PC-3 (cell line): ENCODE results near the gene DGKD. TPM values are rescaled to one million over a fixed set of nuclear protein-coding genes. Genes with fewer than 3 reads are reported as not detected.

Experiments
- ATAC-seq: fragments of 200-7000 bp; cut with Tn5 transposase; 2 replicates; pipeline ENCODE4 v1.9.1; 2020; ENCODE audit warnings: mild to moderate bottlenecking, moderate library complexity
- BruUV-seq: library from RNA; stranded (reverse); fragments of 400-500 nt; replicated peaks from 2 replicates; lab custom pipeline; 2021; lab: Mats Ljungman, UMichigan
- CTCF ChIA-PET: fragments of 300-600 bp; sonication (Branson Sonifier 250); formaldehyde crosslinking; loops from one replicate; lab custom pipeline; 2022; ENCODE audit warnings: antibody characterized with exemption; lab: Charles Lee
- POLR2A ChIA-PET: fragments of 300-600 bp; sonication (Branson Sonifier 250); formaldehyde crosslinking; loops from one replicate; lab custom pipeline; 2022; ENCODE audit warnings: antibody characterized with exemption; ENCODE audit not compliant: unreplicated experiment; lab: Charles Lee
- DNase-seq: peaks from one replicate; pipeline ENCODE4 v3.0.0-alpha.2; 2015
- H2AFZ ChIP-seq: fragments of 300-600 bp; sonication (generic); 2 replicates; pipeline ENCODE4 v1.6.0; 2016; ENCODE audit warnings: antibody characterized with exemption, low read length
- H3F3A ChIP-seq: fragments of 300-600 bp; sonication (generic); one replicate; pipeline ENCODE4 v1.6.0; 2017; ENCODE audit warnings: antibody characterized with exemption, low read length, control low read depth, mild to moderate bottlenecking; ENCODE audit not compliant: unreplicated experiment
- H3K27ac ChIP-seq: fragments of 300-600 bp; sonication (generic); 2 replicates; pipeline ENCODE4 v1.5.1; 2016; ENCODE audit warnings: mild to moderate bottlenecking, low read length
- H3K27me3 ChIP-seq: fragments of 300-600 bp; sonication (generic); 2 replicates; pipeline ENCODE4 v1.6.1; 2016; ENCODE audit warnings: low read length, mixed read lengths
- H3K36me3 ChIP-seq: fragments of 300-600 bp; sonication (generic); 2 replicates; pipeline ENCODE4 v1.6.1; 2016; ENCODE audit warnings: low read depth, mixed run types, low read length, mixed read lengths
- H3K4me1 ChIP-seq: fragments of 300-600 bp; sonication (generic); 2 replicates; pipeline ENCODE4 v1.5.1; 2016; ENCODE audit warnings: low read length; ENCODE audit not compliant: insufficient read depth
- H3K4me2 ChIP-seq: fragments of 300-600 bp; sonication (generic); 2 replicates; pipeline ENCODE4 v1.6.0; 2016; ENCODE audit warnings: low read length
- H3K4me3 ChIP-seq: fragments of 300-600 bp; sonication (generic); 2 replicates; pipeline ENCODE4 v1.5.1; 2016; ENCODE audit warnings: mild to moderate bottlenecking, low read length, mixed read lengths
- H3K79me2 ChIP-seq: fragments of 300-600 bp; sonication (generic); 2 replicates; pipeline ENCODE4 v1.6.1; 2017; ENCODE audit warnings: low read length, mixed read lengths
- H3K9ac ChIP-seq: fragments of 300-600 bp; sonication (generic); 2 replicates; pipeline ENCODE4 v1.6.0; 2016; ENCODE audit warnings: mild to moderate bottlenecking, low read length
- H3K9me2 ChIP-seq: fragments of 300-600 bp; sonication (generic); replicated peaks from 2 replicates; pipeline ENCODE4 v1.6.1; 2016; ENCODE audit warnings: mixed run types, low read length, mixed read lengths
- H3K9me3 ChIP-seq: fragments of 300-600 bp; sonication (generic); 2 replicates; pipeline ENCODE4 v1.6.1; 2016; ENCODE audit warnings: low read length, mixed read lengths
- H4K20me1 ChIP-seq: fragments of 300-600 bp; sonication (generic); 2 replicates; pipeline ENCODE4 v1.6.1; 2016; ENCODE audit warnings: low read length, mixed read lengths
- EZH2 ChIP-seq: fragments of 300-600 bp; sonication (generic); IDR thresholded peaks from one replicate; pipeline ENCODE4 v1.6.1; 2017; ENCODE audit warnings: antibody characterized with exemption, mild to moderate bottlenecking, low read length; ENCODE audit not compliant: unreplicated experiment
- EZH2phosphoT487 ChIP-seq: fragments of 300-600 bp; sonication (generic); IDR thresholded peaks from 2 replicates; pipeline ENCODE4 v1.6.1; 2018; ENCODE audit warnings: mild to moderate bottlenecking, antibody characterized with exemption, low read length, borderline replicate concordance
- intact Hi-C: fragments of 100-400 bp; cut with micrococcal nuclease; formaldehyde crosslinking; loops from 2 replicates; pipeline ENCODE4 v1.9.0; 2023
- total RNA-seq: library from RNA; depleted of rRNA; stranded (reverse); fragments of >200 nt; gene quantifications from 2 replicates; pipeline ENCODE4 v1.2.3, GENCODE V29; 2014
- TF ChIP-seq, protein P1 (sequence below): fragments of 300-600 bp; sonication (generic); conservative IDR thresholded peaks from 2 replicates; pipeline ENCODE4 v1.5.1; 2017; ENCODE audit warnings: antibody characterized with exemption, low read depth, mild to moderate bottlenecking, low read length

The DGKD gene
- total RNA-seq, 1 experiment from 2014 or later, result 23.3 TPM

DNA sequence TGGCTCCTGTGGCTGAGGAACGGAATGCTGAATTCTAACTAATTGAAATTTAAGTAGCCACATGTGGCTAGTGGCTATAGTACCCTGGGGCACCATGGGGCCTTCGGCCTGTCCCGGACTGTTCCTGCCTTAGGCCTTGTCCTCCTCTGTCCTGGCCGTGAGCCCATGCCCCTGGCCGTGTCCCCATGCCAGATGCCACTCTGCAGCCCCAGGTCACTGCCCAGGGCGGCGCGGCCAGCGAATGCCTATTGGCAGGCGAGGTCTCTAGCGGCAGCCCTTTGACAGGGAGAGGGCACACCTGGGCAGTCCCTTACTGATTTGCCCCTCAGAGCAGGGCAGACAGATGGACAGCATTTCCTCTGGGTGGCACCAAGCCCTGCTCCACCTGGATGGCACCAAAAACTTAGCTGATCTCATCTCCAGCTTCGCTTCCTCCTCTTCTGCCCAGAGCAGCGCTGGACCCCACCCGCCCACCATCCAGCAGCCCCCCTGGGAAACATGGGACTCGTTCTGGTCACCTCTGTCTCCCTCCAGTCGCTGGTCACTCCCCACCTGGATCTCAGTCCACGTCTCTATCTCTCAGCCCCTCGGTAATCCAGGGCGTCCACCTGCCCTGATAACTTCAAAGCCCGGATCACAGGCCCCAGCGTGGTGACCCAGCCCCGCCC, 1.1 kb upstream of the DGKD start:
- no peak for TF ChIP-seq EZH2phosphoT487
- TF ChIP-seq, protein P1, sequence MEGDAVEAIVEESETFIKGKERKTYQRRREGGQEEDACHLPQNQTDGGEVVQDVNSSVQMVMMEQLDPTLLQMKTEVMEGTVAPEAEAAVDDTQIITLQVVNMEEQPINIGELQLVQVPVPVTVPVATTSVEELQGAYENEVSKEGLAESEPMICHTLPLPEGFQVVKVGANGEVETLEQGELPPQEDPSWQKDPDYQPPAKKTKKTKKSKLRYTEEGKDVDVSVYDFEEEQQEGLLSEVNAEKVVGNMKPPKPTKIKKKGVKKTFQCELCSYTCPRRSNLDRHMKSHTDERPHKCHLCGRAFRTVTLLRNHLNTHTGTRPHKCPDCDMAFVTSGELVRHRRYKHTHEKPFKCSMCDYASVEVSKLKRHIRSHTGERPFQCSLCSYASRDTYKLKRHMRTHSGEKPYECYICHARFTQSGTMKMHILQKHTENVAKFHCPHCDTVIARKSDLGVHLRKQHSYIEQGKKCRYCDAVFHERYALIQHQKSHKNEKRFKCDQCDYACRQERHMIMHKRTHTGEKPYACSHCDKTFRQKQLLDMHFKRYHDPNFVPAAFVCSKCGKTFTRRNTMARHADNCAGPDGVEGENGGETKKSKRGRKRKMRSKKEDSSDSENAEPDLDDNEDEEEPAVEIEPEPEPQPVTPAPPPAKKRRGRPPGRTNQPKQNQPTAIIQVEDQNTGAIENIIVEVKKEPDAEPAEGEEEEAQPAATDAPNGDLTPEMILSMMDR, result no peak
- TF ChIP-seq EZH2, result no peak
- H3K79me2 ChIP-seq, result peaks cover 34% of the 10 kb centered on the region
- H4K20me1 ChIP-seq, result peaks cover 20% of the 10 kb centered on the region; the same call in 1 of the 2 replicates
- no peaks in the 10 kb centered on the region for H3F3A ChIP-seq
- peaks cover 42% of the 10 kb centered on the region for H3K4me1 ChIP-seq
- intact Hi-C loops, result no loop called here
- peak overlapping the region; percentile 93 for H3K4me2 ChIP-seq
- no TSS peak for BruUV-seq
- no peaks in the 10 kb centered on the region for H3K9me3 ChIP-seq
- DNase-seq (no peak), ATAC-seq (no peak)
- no peak overlapping the region; the same call in 1 of the 2 replicates for H3K4me3 ChIP-seq
- peak overlapping the region; percentile 66; the same call in 1 of the 2 replicates for H3K9ac ChIP-seq
- peak overlapping the region; percentile 99 for H2AFZ ChIP-seq
- H3K27me3 ChIP-seq, result no peaks in the 10 kb centered on the region
- H3K27ac ChIP-seq, result no peak overlapping the region
- H3K36me3 ChIP-seq, result 0 out of 2 replicates have a peak, but pooled peaks cover 3% of the 10 kb centered on the region
- POLR2A ChIA-PET, result no interaction called here
- CTCF ChIA-PET, result interaction anchor here (0.5 to 0.7 kb wide), 2 partner anchors 36 to 62 kb away, joined by 3 to 7 read pairs; no protein-coding TSS in a partner anchor
- no peaks in the 10 kb centered on the region for H3K9me2 ChIP-seq

DNA sequence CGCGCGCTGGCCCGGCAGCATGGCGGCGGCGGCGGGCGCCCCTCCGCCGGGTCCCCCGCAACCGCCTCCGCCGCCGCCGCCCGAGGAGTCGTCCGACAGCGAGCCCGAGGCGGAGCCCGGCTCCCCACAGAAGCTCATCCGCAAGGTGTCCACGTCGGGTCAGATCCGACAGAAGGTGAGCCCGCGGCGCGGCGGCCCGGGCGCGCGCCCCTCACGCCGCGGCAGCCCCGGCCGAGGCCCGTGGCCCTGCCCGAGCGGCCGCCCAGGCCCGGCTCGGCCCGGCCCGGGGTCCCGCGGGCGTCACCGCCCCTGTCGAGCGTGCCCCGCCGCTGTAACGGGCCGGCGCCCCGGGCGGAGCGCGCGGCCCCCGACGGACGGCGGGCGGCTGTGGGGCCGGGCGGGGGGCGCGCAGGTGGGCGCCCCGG, 218 bp downstream of the DGKD start:
- H3K79me2 ChIP-seq, result peaks cover 47% of the 10 kb centered on the region
- DNase-seq (no peak), ATAC-seq (peak; percentile 9)
- no peak overlapping the region for H3K27ac ChIP-seq
- peak overlapping the region; percentile 95 for H3K4me3 ChIP-seq
- H3K4me1 ChIP-seq, result peaks cover 42% of the 10 kb centered on the region
- no peaks in the 10 kb centered on the region for H3K9me2 ChIP-seq
- TF ChIP-seq EZH2, result no peak
- TF ChIP-seq, protein P1, result no peak
- no peak for TF ChIP-seq EZH2phosphoT487
- no peaks in the 10 kb centered on the region for H3F3A ChIP-seq
- no peaks in the 10 kb centered on the region for H3K9me3 ChIP-seq
- BruUV-seq, result no TSS peak
- peaks cover 20% of the 10 kb centered on the region; the same call in 1 of the 2 replicates for H4K20me1 ChIP-seq
- 0 out of 2 replicates have a peak, but pooled peaks cover 3% of the 10 kb centered on the region for H3K36me3 ChIP-seq
- no peaks in the 10 kb centered on the region for H3K27me3 ChIP-seq
- intact Hi-C loops, result no loop called here
- no peak overlapping the region for H2AFZ ChIP-seq
- POLR2A ChIA-PET, result no interaction called here
- no peak overlapping the region for H3K4me2 ChIP-seq
- H3K9ac ChIP-seq, result no peak overlapping the region
- CTCF ChIA-PET, result no interaction called here
